DOHH2 (cell line): Measurements from ENCODE around the gene STUB1.

ENCODE experiments used
- H3F3A ChIP-seq: fragments of 200-600 bp; sonication (generic), shearing (Covaris generic); 2 replicates; pipeline ENCODE4 v1.6.0; 2016; ENCODE audit warnings: antibody characterized with exemption, mild to moderate bottlenecking; ENCODE audit not compliant: control insufficient read depth, insufficient read depth
- H3K27ac ChIP-seq: fragments of 200-600 bp; sonication (generic); 2 replicates; pipeline ENCODE4 v1.5.1; 2014; ENCODE audit warnings: low read depth, mild to moderate bottlenecking, low read length, moderate library complexity
- H3K27me3 ChIP-seq: fragments of 200-600 bp; sonication (generic); 2 replicates; pipeline ENCODE4 v1.6.1; 2014; ENCODE audit warnings: mild to moderate bottlenecking, low read length, mixed read lengths; ENCODE audit not compliant: control insufficient read depth
- H3K36me3 ChIP-seq: fragments of 200-600 bp; sonication (generic); 2 replicates; pipeline ENCODE4 v1.6.1; 2014; ENCODE audit warnings: mild to moderate bottlenecking, low read length, moderate library complexity, mixed read lengths; ENCODE audit not compliant: control insufficient read depth
- H3K4me1 ChIP-seq: fragments of 200-600 bp; sonication (generic); 2 replicates; pipeline ENCODE4 v1.6.1; 2014; ENCODE audit warnings: mild to moderate bottlenecking, low read length, mixed read lengths; ENCODE audit not compliant: control insufficient read depth
- H3K4me2 ChIP-seq: fragments of 200-600 bp; sonication (generic); 2 replicates; pipeline ENCODE4 v1.6.0; 2014; ENCODE audit warnings: mild to moderate bottlenecking, low read length, moderate library complexity
- H3K4me3 ChIP-seq: fragments of 200-600 bp; sonication (generic); 2 replicates; pipeline ENCODE4 v1.5.1; 2014; ENCODE audit warnings: mild to moderate bottlenecking, low read length, mixed read lengths
- H3K79me2 ChIP-seq: fragments of 200-600 bp; sonication (generic); 2 replicates; pipeline ENCODE4 v1.6.1; 2014; ENCODE audit warnings: mild to moderate bottlenecking, low read length, mixed read lengths; ENCODE audit not compliant: control insufficient read depth
- H3K9me2 ChIP-seq: fragments of 200-600 bp; sonication (generic); replicated peaks from 2 replicates; pipeline ENCODE4 v1.6.1; 2014; ENCODE audit warnings: mild to moderate bottlenecking, low read length, mixed read lengths; ENCODE audit not compliant: control insufficient read depth
- H3K9me3 ChIP-seq: fragments of 200-600 bp; sonication (generic); 2 replicates; pipeline ENCODE4 v1.6.1; 2014; ENCODE audit warnings: antibody characterized with exemption, low read length, mixed read lengths; ENCODE audit not compliant: control insufficient read depth, insufficient read depth
- H4K20me1 ChIP-seq: fragments of 200-600 bp; sonication (generic); 2 replicates; pipeline ENCODE4 v1.6.0; 2014; ENCODE audit warnings: low read depth, mild to moderate bottlenecking, antibody characterized with exemption, low read length, moderate library complexity; ENCODE audit not compliant: control insufficient read depth, insufficient read depth
- CTCF ChIP-seq: fragments of 200-600 bp; sonication (generic); IDR thresholded peaks from one replicate; pipeline ENCODE4 v1.5.1; 2014; ENCODE audit warnings: antibody characterized with exemption, mild to moderate bottlenecking, low read depth, low read length; ENCODE audit not compliant: poor library complexity, severe bottlenecking
- EZH2phosphoT487 ChIP-seq: fragments of 200-600 bp; sonication (generic); IDR thresholded peaks from 2 replicates; pipeline ENCODE4 v1.6.1; 2017; ENCODE audit warnings: borderline replicate concordance, mild to moderate bottlenecking, antibody characterized with exemption, low read length, moderate library complexity, mixed read lengths

The STUB1 gene

GRCh38 chr16:679814-680624 lies at the start of gene STUB1:
TSS of gene STUB1 (plus strand) at chr16:680410. CDS start at chr16:680526, 116 bp downstream.
- peaks cover 33% of the 10 kb centered on the region for H3K36me3 ChIP-seq
- H3K27ac ChIP-seq: peak within 1 kb of the TSS; percentile 60
- peak within 1 kb of the TSS; percentile 98 for H3K4me3 ChIP-seq
- peak within 1 kb of the TSS; percentile 97 for H3K4me2 ChIP-seq
- H4K20me1 ChIP-seq: peaks cover 19% of the 10 kb centered on the region
- no peaks in the 10 kb centered on the region for H3K9me3 ChIP-seq
- H3K27me3 ChIP-seq: peaks cover 3% of the 10 kb centered on the region; the same call in 1 of the 2 replicates
- H3K9me2 ChIP-seq: no peaks in the 10 kb centered on the region
- H3F3A ChIP-seq: no peaks in the 10 kb centered on the region; the same call in 1 of the 2 replicates
- peaks cover 47% of the 10 kb centered on the region for H3K4me1 ChIP-seq
- H3K79me2 ChIP-seq: peaks cover 36% of the 10 kb centered on the region
- TF ChIP-seq CTCF: no peak
- TF ChIP-seq EZH2phosphoT487: no peak

GRCh38 chr16:630815-631405 lies 49.3 kb upstream of the STUB1 start, which contains the start of gene WFIKKN1:
TSS of gene WFIKKN1 (plus strand) at chr16:630985. CDS start at chr16:631254, 269 bp downstream.
- H3K4me3 ChIP-seq: no peak within 1 kb of the TSS
- TF ChIP-seq CTCF (no peak), EZH2phosphoT487 (no peak)
- no peaks in the 10 kb centered on the region for H3K9me3 ChIP-seq
- H3F3A ChIP-seq: no peaks in the 10 kb centered on the region
- no peaks in the 10 kb centered on the region for H4K20me1 ChIP-seq
- H3K79me2 ChIP-seq: peaks cover 16% of the 10 kb centered on the region
- no peaks in the 10 kb centered on the region for H3K27me3 ChIP-seq
- H3K36me3 ChIP-seq: peaks cover 29% of the 10 kb centered on the region
- H3K4me2 ChIP-seq: no peak within 1 kb of the TSS
- H3K27ac ChIP-seq: no peak within 1 kb of the TSS
- H3K4me1 ChIP-seq: peaks cover 9% of the 10 kb centered on the region
- H3K9me2 ChIP-seq: no peaks in the 10 kb centered on the region

- no peak overlapping the region for H3K4me2 ChIP-seq
- H3K27ac ChIP-seq: no peak overlapping the region
- H3K4me1 ChIP-seq: peaks cover 9% of the 10 kb centered on the region
- H3K9me3 ChIP-seq: no peaks in the 10 kb centered on the region
- H3K79me2 ChIP-seq: peaks cover 19% of the 10 kb centered on the region
- H3K27me3 ChIP-seq: no peaks in the 10 kb centered on the region
- H3K9me2 ChIP-seq: no peaks in the 10 kb centered on the region
- H3F3A ChIP-seq: peaks cover 2% of the 10 kb centered on the region; the same call in 1 of the 2 replicates
- no peak for TF ChIP-seq EZH2phosphoT487
- no peak for TF ChIP-seq CTCF
- no peaks in the 10 kb centered on the region for H4K20me1 ChIP-seq
- H3K4me3 ChIP-seq: no peak overlapping the region
- H3K36me3 ChIP-seq: peaks cover 29% of the 10 kb centered on the region
These were observed 48.3 kb upstream of the STUB1 start for GRCh38 chr16:631808-632358.
